PC-9 (cell line): ENCODE results near the gene FES. TPM values are rescaled to one million over a fixed set of nuclear protein-coding genes. Genes with fewer than 3 reads are reported as not detected.

Source experiments
- BruUV-seq: library from RNA; stranded (reverse); fragments of 400-500 nt; replicated peaks from 2 replicates; lab custom pipeline; 2021; lab: Mats Ljungman, UMichigan
- CTCF ChIA-PET: fragments of 300-600 bp; sonication (Branson Sonifier 250); formaldehyde crosslinking; loops from one replicate; lab custom pipeline; 2022; ENCODE audit warnings: antibody characterized with exemption; lab: Charles Lee
- POLR2A ChIA-PET: fragments of 300-600 bp; sonication (Branson Sonifier 250); formaldehyde crosslinking; loops from one replicate; lab custom pipeline; 2022; ENCODE audit warnings: antibody characterized with exemption; ENCODE audit not compliant: unreplicated experiment; lab: Charles Lee
- DNase-seq, 2 experiments: peaks; one replicate each; pipeline versions ENCODE4 v3.0.0 to v3.0.0-alpha.2; 2015 to 2022; ENCODE audit warnings: mixed read lengths in 1 of 2
- H2AFZ ChIP-seq: fragments of 200-600 bp; sonication (generic); 2 replicates; pipeline ENCODE4 v1.8.1; 2017; ENCODE audit warnings: antibody characterized with exemption
- H3F3A ChIP-seq: fragments of 200-600 bp; sonication (generic); 2 replicates; pipeline ENCODE4 v1.8.1; 2017; ENCODE audit warnings: antibody characterized with exemption, mild to moderate bottlenecking, low read depth; ENCODE audit not compliant: insufficient read depth
- H3K27ac ChIP-seq: fragments of 200-600 bp; sonication (generic); 2 replicates; pipeline ENCODE4 v1.6.1; 2016; ENCODE audit warnings: mixed run types
- H3K27me3 ChIP-seq: fragments of 200-600 bp; sonication (generic); 2 replicates; pipeline ENCODE4 v1.6.1; 2016; ENCODE audit warnings: low read depth, mixed run types; ENCODE audit not compliant: insufficient read depth
- H3K36me3 ChIP-seq: fragments of 200-600 bp; sonication (generic); 2 replicates; pipeline ENCODE4 v1.6.1; 2016; ENCODE audit warnings: low read depth, mixed run types
- H3K4me1 ChIP-seq: fragments of 200-600 bp; sonication (generic); replicated peaks from 2 replicates; pipeline ENCODE4 v1.6.1; 2016; ENCODE audit warnings: mixed run types; ENCODE audit not compliant: insufficient read depth
- H3K4me2 ChIP-seq: fragments of 200-600 bp; sonication (generic); 2 replicates; pipeline ENCODE4 v1.6.1; 2017; ENCODE audit warnings: mixed run types
- H3K4me3 ChIP-seq: fragments of 200-600 bp; sonication (generic); 2 replicates; pipeline ENCODE4 v1.6.1; 2016; ENCODE audit warnings: mixed run types
- H3K79me2 ChIP-seq: fragments of 200-600 bp; sonication (generic); 2 replicates; pipeline ENCODE4 v1.6.1; 2017; ENCODE audit warnings: low read depth, mixed run types
- H3K9me2 ChIP-seq: fragments of 200-600 bp; sonication (generic); 2 replicates; pipeline ENCODE4 v1.8.1; 2017; ENCODE audit warnings: mild to moderate bottlenecking; ENCODE audit not compliant: insufficient read depth
- H3K9me3 ChIP-seq: fragments of 200-600 bp; sonication (generic); 2 replicates; pipeline ENCODE4 v1.8.1; 2016; ENCODE audit warnings: low read depth; ENCODE audit not compliant: insufficient read depth
- H4K20me1 ChIP-seq: fragments of 200-600 bp; sonication (generic); 2 replicates; pipeline ENCODE4 v1.8.1; 2017; ENCODE audit not compliant: insufficient read depth
- CTCF ChIP-seq: fragments of 200-600 bp; sonication (generic); conservative IDR thresholded peaks from 2 replicates; pipeline ENCODE4 v1.6.1; 2017; ENCODE audit warnings: mixed run types, antibody characterized with exemption, mild to moderate bottlenecking, moderate library complexity
- EZH2 ChIP-seq: fragments of 200-600 bp; sonication (generic); IDR thresholded peaks from 2 replicates; pipeline ENCODE4 v1.8.0; 2017; ENCODE audit warnings: antibody characterized with exemption, low read depth
- intact Hi-C: fragments of 100-400 bp; cut with micrococcal nuclease; formaldehyde crosslinking; loops from one replicate; pipeline ENCODE4 v1.10.0; 2022; ENCODE audit not compliant: unreplicated experiment
- total RNA-seq: library from RNA; stranded (reverse); gene quantifications from 2 replicates; pipeline ENCODE4 v1.2.3, GENCODE V29; 2021

Gene FES
- total RNA-seq, 1 experiment from 2014 or later = 3.8 TPM

- ChIA-PET CTCF (no interaction called here), POLR2A (no interaction called here)
- H4K20me1 ChIP-seq = no peaks in the 10 kb centered on the region
- BruUV-seq = no TSS peak
- no peaks in the 10 kb centered on the region for H3K36me3 ChIP-seq
- H3K27ac ChIP-seq = no peak overlapping the region
- no peak overlapping the region for H2AFZ ChIP-seq
- H3K27me3 ChIP-seq = no peaks in the 10 kb centered on the region
- no peaks in the 10 kb centered on the region for H3K9me2 ChIP-seq
- intact Hi-C loops = no loop called here
- H3K4me2 ChIP-seq = no peak overlapping the region
- H3K4me1 ChIP-seq = peaks cover 83% of the 10 kb centered on the region
- TF ChIP-seq CTCF = no peak
- no peak for TF ChIP-seq EZH2
- no peak overlapping the region for H3K4me3 ChIP-seq
- peaks cover 3% of the 10 kb centered on the region for H3K79me2 ChIP-seq
- peaks cover 70% of the 10 kb centered on the region for H3F3A ChIP-seq
- no peaks in the 10 kb centered on the region for H3K9me3 ChIP-seq
- no peak for DNase-seq
These were observed 18.6 kb upstream of the FES start for GRCh38 chr15:90865702-90866101.

GRCh38 chr15:90866161-90866715 is 18.1 kb upstream of the FES start:
- ChIA-PET POLR2A (no interaction called here), CTCF (no interaction called here)
- Histone ChIP-seq H3K4me3 (no peak overlapping the region), H3K9me3 (no peaks in the 10 kb centered on the region), H4K20me1 (no peaks in the 10 kb centered on the region), H3K9me2 (no peaks in the 10 kb centered on the region), H3F3A (peaks cover 67% of the 10 kb centered on the region), H3K4me1 (peaks cover 79% of the 10 kb centered on the region), H3K27me3 (no peaks in the 10 kb centered on the region), H3K4me2 (no peak overlapping the region), H3K79me2 (peaks cover 7% of the 10 kb centered on the region), H2AFZ (no peak overlapping the region), H3K36me3 (no peaks in the 10 kb centered on the region), H3K27ac (no peak overlapping the region)
- TF ChIP-seq EZH2 (no peak), CTCF (no peak)
- intact Hi-C loops = no loop called here
- DNase-seq = no peak
- no TSS peak for BruUV-seq

- TF ChIP-seq CTCF (no peak), EZH2 (no peak)
- no peak overlapping the region for H2AFZ ChIP-seq
- no peak overlapping the region for H3K27ac ChIP-seq
- H3K79me2 ChIP-seq = peaks cover 7% of the 10 kb centered on the region
- BruUV-seq = no TSS peak
- no peaks in the 10 kb centered on the region for H4K20me1 ChIP-seq
- H3K36me3 ChIP-seq = no peaks in the 10 kb centered on the region
- DNase-seq = no peak
- intact Hi-C loops = no loop called here
- H3F3A ChIP-seq = peaks cover 62% of the 10 kb centered on the region
- H3K27me3 ChIP-seq = no peaks in the 10 kb centered on the region
- H3K4me3 ChIP-seq = no peak overlapping the region
- POLR2A ChIA-PET = no interaction called here
- no peak overlapping the region for H3K4me2 ChIP-seq
- H3K9me2 ChIP-seq = no peaks in the 10 kb centered on the region
- CTCF ChIA-PET = no interaction called here
- peaks cover 74% of the 10 kb centered on the region for H3K4me1 ChIP-seq
- no peaks in the 10 kb centered on the region for H3K9me3 ChIP-seq
These were observed 17.5 kb upstream of the FES start for GRCh38 chr15:90866800-90867199.
